GM10266 (cell line): ENCODE data around the gene ZC3H7B.

Experiments
- DNase-seq: peaks from one replicate; pipeline ENCODE4 v3.0.0; 2012; ENCODE audit errors: extremely low spot score
- TF ChIP-seq, protein P1 (sequence below): IDR thresholded peaks from 2 replicates; pipeline ENCODE4 v1.5.1; 2012; ENCODE audit warnings: mild to moderate bottlenecking, low read depth; ENCODE audit not compliant: control insufficient read depth, insufficient read depth; ENCODE audit errors: missing control alignments

ZC3H7B gene

DNA sequence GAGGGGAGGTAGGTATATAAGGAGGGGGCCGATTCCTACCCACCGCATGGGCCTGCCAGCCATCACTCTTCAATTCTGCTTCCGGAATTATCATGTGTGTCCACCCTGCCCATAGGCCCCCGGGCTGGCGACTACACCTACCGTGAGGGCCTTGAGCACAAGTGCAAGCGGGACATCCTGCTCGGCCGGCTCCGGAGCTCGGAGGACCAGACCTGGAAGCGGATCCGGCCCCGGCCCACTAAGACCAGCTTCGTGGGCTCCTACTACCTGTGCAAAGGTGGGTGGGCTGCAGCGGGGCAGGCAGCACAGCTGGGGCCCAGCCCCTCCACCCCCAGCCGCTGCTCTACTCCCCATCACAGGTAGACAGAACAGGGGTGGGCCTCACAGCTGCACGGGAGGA is 42.0 kb downstream of the ZC3H7B start:
- TF ChIP-seq, protein P1, sequence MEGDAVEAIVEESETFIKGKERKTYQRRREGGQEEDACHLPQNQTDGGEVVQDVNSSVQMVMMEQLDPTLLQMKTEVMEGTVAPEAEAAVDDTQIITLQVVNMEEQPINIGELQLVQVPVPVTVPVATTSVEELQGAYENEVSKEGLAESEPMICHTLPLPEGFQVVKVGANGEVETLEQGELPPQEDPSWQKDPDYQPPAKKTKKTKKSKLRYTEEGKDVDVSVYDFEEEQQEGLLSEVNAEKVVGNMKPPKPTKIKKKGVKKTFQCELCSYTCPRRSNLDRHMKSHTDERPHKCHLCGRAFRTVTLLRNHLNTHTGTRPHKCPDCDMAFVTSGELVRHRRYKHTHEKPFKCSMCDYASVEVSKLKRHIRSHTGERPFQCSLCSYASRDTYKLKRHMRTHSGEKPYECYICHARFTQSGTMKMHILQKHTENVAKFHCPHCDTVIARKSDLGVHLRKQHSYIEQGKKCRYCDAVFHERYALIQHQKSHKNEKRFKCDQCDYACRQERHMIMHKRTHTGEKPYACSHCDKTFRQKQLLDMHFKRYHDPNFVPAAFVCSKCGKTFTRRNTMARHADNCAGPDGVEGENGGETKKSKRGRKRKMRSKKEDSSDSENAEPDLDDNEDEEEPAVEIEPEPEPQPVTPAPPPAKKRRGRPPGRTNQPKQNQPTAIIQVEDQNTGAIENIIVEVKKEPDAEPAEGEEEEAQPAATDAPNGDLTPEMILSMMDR: no peak
- no peak for DNase-seq

DNA sequence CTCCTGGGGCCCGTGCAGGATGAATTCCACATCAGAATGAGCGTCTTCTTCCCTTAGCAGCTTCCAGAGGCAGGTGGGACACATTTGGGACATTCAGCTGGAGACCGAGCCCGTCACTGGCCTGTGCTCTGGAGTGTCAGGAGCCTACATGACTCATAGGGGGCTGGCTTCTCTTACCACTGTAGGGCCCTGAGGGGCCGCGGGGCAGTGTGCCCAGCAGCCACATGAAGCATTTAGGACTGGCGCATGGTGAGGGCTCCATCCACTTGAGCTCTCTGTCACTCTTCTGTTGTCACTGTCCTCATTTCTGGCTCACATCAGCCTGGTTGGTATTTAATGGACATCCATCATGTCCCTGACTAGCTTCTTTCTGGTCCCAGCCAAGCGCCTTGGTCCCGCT is 42.4 kb downstream of the ZC3H7B start:
- TF ChIP-seq, protein P1: no peak
- no peak for DNase-seq

DNA sequence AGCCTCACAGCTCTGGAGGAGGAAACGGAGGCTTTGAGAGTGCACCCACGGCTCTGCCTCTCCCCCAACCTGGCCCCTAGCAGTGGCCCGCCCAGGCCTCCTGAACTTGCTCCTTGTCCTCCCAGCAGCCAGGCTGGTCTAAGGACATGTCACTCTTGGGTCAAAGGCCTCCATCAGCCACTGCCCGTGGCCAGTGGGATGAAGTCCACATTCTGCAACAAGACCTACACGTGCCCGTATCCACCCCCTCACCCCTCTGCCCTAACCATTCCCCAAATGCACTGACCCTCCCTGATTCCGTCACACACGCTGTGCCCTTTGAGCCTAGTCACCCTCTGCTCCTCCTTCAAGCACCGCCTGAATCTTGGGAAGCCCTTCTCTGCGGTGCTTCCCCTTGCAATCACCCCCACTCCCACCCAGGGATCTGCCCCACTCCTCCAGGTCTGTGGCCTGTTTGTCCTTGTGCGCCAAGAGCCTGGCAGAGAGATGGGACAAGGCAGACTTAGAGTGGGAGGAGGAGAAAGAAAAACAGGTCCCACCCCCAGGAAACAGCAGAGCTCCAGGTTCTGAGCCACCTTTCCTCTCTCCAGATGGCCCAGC is 43.0 kb downstream of the ZC3H7B start:
- DNase-seq: no peak
- TF ChIP-seq, protein P1: no peak

DNA sequence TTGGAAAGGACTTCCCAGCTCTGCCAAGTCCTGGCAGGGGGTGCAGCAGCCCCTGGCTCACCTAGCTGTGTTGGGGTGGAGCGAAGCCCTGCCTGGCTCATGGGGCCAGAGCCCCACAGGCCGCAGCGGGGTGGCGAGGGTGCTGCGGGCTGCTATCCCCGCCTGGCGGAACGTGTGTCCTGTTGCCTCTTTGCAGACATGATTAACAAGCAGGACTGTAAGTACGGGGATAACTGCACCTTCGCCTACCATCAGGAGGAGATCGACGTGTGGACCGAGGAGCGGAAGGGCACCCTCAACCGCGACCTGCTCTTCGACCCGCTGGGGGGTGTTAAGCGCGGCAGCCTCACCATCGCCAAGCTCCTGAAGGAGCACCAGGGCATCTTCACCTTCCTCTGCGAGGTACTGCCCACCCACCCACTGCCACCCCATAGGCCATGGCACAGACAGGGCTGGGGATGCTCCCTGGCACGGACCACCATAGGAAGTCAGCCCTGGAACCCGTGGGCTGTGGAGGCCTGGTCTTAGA is 44.5 kb downstream of the ZC3H7B start:
- TF ChIP-seq, protein P1: no peak
- DNase-seq: no peak

- TF ChIP-seq, protein P1: no peak
- DNase-seq: no peak
Observed at GRCh38 chr22:41347066-41347859, 45.9 kb downstream of the ZC3H7B start.

GRCh38 chr22:41348964-41349484 is 47.7 kb downstream of the ZC3H7B start:
- DNase-seq: no peak
- TF ChIP-seq, protein P1: no peak

DNA sequence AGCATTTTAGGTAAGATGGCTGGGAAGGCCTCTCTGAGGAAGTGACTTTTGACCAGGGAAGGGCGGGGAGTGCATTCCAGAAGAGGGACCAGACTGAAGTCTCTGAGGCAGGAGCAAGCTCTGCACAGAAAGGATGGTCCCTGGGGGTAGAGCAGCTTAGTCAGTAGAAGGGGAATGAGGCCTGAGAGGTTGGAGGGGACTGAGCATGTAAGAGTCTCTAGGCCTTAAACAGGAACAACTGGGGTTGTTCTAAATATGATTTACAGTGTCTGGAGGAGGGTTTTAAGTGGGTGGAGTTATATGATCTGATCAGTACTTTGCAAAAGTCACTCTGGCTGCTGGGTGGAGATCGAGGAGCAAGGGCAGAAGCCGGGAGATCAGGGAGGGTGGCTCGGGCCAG is 48.8 kb downstream of the ZC3H7B start:
- DNase-seq: no peak
- TF ChIP-seq, protein P1: no peak
